Activated CD4-positive, alpha-beta T cell treated with anti-CD3 and anti-CD28 coated beads, Interleukin-2, amount 10 ng/mL, durations not matched to agents 24 days and 14 days (primary cell): ENCODE measurements around the gene ABHD16B. TPM values are rescaled to one million over a fixed set of nuclear protein-coding genes. Genes with fewer than 3 reads are reported as not detected.

Source experiments
- DNase-seq: peaks from one replicate; pipeline ENCODE4 v3.0.0; 2022
- H3K27ac Mint-ChIP-seq: one replicate; pipeline ENCODE4 v1.8.0; 2022; ENCODE audit warnings: mild to moderate bottlenecking, mixed read lengths
- H3K27me3 Mint-ChIP-seq: one replicate; pipeline ENCODE4 v1.8.0; 2022; ENCODE audit warnings: mixed read lengths
- H3K36me3 Mint-ChIP-seq: one replicate; pipeline ENCODE4 v1.8.0; 2022; ENCODE audit warnings: low read depth, mild to moderate bottlenecking, mixed read lengths
- H3K4me1 Mint-ChIP-seq: one replicate; pipeline ENCODE4 v1.8.0; 2021; ENCODE audit warnings: mixed read lengths
- H3K4me3 Mint-ChIP-seq: one replicate; pipeline ENCODE4 v1.8.0; 2022; ENCODE audit warnings: mild to moderate bottlenecking, moderate library complexity, mixed read lengths
- H3K9me3 Mint-ChIP-seq: one replicate; pipeline ENCODE4 v1.8.0; 2021; ENCODE audit warnings: mixed read lengths
- intact Hi-C: fragments of 100-400 bp; cut with micrococcal nuclease; formaldehyde crosslinking; loops from one replicate; pipeline ENCODE4 v1.15.1; 2023
- total RNA-seq: library from RNA; stranded (reverse); gene quantifications from 2 replicates; pipeline ENCODE4 v1.2.3, GENCODE V29; 2022

Gene ABHD16B
- total RNA-seq, 1 donor from 2014 or later, result 0.19 TPM

DNA sequence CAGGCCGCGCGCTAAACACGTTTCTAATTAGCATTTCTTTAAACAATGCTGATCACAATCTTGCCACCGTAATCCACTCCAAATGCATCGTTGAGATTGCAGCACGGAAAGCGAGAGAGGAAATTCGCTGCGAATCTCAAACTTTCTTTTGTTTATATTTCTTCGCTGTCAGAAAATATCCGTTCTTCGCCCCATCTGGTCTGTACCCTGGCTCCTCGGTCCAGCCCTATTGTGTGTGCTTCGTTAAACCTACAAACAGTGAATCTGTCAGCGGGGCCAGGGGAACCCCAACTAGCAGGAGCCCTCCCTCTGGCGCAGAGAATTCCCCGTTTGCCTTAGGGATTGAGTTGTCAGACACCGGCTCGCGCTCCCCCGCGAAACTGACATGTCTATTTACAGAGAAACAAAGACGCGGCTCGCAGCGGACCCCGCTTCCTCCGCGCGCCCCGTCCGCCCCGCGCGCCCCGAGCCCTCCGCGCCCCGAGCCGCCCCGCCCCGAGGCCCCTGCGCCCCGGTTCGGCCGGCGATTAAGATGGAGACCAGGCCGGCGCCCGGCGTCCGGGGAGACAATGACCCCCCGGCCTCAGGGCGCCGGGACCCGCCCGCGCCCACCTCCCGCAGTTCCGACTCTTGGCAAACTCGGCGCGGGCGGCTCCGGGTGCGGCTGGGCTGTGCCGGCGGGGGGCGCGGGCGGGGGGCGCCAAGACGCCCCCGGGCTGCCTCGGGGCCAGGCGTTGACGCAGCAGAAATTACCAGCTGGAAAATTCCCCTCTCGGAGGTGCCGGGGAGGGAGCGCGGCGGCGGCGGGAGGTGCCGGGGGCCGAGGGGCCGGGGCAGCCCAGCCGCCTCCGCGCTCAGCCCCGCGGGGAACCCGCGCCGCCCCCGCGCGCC lies 31.1 kb upstream of the ABHD16B start:
- intact Hi-C loops, result no loop called here
- Mint-ChIP-seq H3K36me3 (no peaks in the 10 kb centered on the region), H3K4me1 (peaks cover 18% of the 10 kb centered on the region), H3K4me3 (peak overlapping the region; percentile 76), H3K27ac (peak overlapping the region; percentile 79), H3K9me3 (no peaks in the 10 kb centered on the region), H3K27me3 (peaks cover 52% of the 10 kb centered on the region)
- peak; percentile 66 for DNase-seq

DNA sequence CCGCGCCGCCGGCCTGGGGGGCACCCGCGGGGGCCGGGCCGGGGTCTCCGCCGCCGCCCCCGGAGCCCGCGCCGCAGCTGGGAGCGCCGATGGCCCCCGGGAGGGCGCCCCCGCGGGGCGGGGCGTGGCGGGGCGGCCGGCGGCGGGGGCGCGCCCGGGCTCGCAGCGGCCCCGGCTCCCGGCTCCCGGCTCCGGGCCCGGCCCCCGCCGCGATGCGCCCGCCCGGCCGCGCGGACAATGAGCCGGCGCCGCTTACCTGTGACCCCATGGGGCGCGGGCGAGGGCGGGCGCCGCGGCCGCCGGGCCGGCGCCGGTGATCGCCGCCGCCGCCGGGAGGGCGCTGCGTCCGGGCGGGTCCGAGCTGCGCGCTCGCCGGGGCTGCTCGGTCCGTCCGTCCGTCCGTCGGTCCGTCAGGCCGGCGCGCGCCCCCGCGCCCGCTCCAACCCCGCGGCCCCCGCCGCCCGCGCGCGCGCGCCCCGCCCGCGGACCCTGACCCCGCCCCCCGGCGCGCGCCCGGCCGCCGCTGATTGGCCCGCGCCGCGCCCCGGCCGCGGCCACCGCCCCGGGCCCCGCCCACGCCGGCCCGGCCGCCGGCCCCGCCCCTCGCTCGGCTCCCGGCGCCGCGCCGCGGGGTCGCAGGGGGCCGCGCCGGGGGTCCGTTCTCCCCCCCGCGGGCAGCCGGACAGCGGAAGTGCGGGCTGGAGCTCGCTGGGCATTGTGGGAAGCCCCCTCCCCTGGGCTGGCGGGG lies 30.3 kb upstream of the ABHD16B start, which contains the start of gene ZBTB46:
ZBTB46 (minus strand) TSS at position 424 of the 748 bp plus-strand sequence. CDS start 40,507 bp downstream, outside the sequence.
- H3K27ac Mint-ChIP-seq, result no peak within 1 kb of the TSS
- peak; percentile 84 for DNase-seq
- peaks cover 15% of the 10 kb centered on the region for H3K4me1 Mint-ChIP-seq
- H3K27me3 Mint-ChIP-seq, result peaks cover 45% of the 10 kb centered on the region
- H3K9me3 Mint-ChIP-seq, result no peaks in the 10 kb centered on the region
- H3K36me3 Mint-ChIP-seq, result no peaks in the 10 kb centered on the region
- peak within 1 kb of the TSS; percentile 76 for H3K4me3 Mint-ChIP-seq
- intact Hi-C loops, result no loop called here

DNA sequence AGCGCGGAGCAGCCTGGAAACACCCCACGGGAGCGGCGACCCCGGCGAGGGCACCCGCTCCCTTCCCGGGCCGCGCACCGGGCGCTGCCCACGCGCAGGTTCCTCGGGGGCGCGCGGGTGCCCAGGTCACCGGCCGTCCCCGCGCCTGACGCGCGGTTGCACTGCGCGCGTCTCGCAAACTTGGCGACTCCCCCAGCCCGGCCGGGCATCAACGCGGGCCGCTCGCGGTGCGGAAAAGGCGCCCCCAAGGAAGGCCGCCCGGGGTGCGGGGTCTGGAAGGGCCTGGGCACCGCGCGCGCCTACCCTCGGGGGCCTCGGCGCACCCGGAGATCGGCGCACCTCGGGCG lies 29.7 kb upstream of the ABHD16B start:
- no peak overlapping the region for H3K4me3 Mint-ChIP-seq
- H3K36me3 Mint-ChIP-seq, result no peaks in the 10 kb centered on the region
- peak; percentile 67 for DNase-seq
- no peak overlapping the region for H3K27ac Mint-ChIP-seq
- no peaks in the 10 kb centered on the region for H3K9me3 Mint-ChIP-seq
- peaks cover 14% of the 10 kb centered on the region for H3K4me1 Mint-ChIP-seq
- H3K27me3 Mint-ChIP-seq, result peaks cover 43% of the 10 kb centered on the region
- intact Hi-C loops, result no loop called here

DNA sequence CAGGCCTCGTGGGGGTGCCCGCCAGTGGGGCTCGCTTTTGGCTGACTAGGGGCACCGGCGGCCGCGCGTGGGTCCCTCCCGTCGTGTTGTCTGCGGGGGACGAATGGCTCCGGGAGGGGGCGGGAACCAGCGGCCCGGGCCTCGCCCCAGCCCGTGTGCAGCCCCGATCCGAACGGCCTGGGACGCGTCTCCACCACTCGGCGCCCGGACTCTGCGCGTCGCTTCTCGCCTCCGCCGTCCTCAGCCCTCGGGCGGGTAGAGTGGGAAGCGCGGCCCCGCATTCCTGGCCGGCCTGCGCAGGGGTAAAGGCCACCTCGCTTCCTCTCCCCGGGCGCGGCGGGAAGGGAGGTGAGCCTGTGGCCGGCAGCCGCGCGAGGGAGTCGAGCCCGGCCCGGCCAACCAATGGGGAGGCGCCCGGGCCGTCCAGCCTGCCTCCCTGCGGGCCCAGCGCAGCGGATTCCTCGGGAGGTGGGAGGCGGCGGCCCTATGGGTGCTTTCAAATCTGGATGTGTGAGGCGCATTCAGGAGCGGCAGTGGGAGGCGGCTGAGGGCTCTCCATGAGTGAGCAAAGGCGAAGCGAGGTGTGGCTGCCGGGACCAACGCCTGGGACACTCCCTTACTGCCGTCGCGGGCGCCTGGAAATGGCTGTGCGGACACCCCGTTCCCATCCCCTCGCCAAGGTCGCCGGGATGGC lies 29.2 kb upstream of the ABHD16B start:
- no peak overlapping the region for H3K27ac Mint-ChIP-seq
- H3K9me3 Mint-ChIP-seq, result no peaks in the 10 kb centered on the region
- intact Hi-C loops, result no loop called here
- peaks cover 40% of the 10 kb centered on the region for H3K27me3 Mint-ChIP-seq
- H3K4me1 Mint-ChIP-seq, result peaks cover 14% of the 10 kb centered on the region
- no peaks in the 10 kb centered on the region for H3K36me3 Mint-ChIP-seq
- no peak for DNase-seq
- peak overlapping the region; percentile 35 for H3K4me3 Mint-ChIP-seq

DNA sequence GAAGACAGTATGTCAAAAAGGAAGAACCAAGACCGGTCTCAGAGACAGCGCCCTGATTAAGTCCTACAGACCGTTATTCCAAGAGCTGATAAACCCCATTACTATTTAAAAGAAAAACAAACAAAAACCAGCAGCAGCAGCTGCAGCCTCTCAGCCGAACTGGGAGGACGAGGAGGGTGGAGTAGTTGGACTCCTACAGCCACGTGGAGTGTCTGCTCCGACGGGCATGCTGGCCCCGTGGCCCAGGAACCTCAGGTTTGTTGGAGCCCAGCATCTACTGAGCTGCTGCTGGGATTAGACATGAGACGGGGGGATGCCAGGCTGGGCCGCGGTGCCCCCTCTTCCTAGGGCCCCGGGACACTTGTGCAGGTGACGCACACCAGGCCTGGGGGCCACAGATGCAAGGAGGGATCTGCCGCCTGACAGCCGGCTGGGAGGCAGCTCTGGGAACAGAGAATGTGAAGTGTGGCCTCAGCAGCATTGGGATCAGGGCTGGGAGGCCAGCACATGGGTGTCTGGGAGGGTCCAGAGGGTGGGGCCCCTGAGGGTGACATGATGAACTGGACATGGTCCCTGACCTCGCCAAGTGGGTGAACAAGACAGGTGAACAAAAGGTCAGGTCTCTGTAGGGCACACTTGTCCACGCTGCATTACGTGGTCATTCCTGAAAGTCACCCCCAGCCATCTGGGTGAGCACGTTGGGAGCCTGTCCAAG lies 27.4 kb upstream of the ABHD16B start:
- Mint-ChIP-seq H3K36me3 (no peaks in the 10 kb centered on the region), H3K27ac (no peak overlapping the region), H3K4me3 (no peak overlapping the region), H3K27me3 (peaks cover 33% of the 10 kb centered on the region), H3K9me3 (no peaks in the 10 kb centered on the region), H3K4me1 (peaks cover 16% of the 10 kb centered on the region)
- intact Hi-C loops, result no loop called here
- no peak for DNase-seq

DNA sequence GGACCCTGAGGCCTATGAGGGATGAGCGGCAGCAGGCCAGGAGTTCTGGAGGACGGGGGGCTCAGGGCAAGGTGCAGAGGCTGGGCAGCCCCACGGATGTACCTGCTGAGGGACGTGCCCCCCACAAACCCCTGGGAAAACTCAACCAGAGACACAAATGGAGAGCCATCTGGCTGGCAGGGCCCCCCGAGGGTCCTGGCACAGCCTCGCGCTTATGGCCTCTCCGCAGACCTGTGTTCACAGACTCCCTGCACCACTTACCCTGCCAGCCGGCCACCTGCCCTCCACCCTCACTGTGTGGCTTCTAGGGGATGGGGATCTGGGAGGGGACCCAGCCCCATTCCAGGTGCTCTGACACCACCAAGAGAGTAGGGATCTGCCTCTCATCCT lies 26.8 kb upstream of the ABHD16B start:
- Mint-ChIP-seq H3K9me3 (no peaks in the 10 kb centered on the region), H3K36me3 (no peaks in the 10 kb centered on the region), H3K27me3 (peaks cover 27% of the 10 kb centered on the region), H3K4me1 (peaks cover 10% of the 10 kb centered on the region), H3K27ac (no peak overlapping the region), H3K4me3 (no peak overlapping the region)
- DNase-seq, result no peak
- intact Hi-C loops, result no loop called here

DNA sequence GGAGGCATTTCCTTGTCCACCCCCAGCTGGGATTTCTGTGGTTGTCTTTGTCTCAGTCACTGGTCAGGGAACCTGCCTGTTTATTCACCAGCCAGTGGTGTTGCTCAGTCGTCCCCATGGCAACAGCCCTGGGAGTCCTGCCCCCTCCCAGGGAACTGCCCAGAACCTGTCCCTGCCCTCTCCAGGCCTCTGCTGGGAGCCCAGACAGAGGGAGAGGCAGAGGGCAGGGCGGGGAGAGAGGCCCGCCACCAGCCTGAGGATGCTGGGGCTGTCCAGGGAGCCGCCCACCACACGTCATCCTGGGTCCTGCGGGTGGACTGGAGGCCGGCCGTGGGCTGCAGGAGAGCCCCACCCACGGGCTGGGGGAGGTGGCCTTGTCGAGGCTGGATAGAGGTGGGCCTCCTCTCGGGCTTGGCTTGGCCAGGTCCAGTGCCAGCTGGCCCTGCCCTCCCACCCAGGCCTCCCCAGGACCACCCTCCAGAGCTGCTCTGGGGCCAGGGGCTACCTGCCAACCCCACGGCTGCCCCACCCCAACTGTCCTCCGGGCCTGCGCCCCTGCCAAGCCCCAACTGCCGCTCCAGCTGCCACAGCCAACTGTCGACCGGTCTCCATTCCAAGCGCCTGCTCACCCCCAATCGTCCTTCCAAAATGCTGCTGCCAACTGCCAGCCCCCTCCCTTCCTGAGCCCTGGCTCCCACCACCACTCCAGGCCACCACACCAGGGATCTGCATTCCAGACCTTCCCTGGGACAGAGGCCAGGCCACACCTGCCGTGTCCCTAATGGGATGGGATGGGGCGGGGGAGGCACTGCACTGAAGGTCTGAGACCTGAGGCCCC lies 26.1 kb upstream of the ABHD16B start:
- Mint-ChIP-seq H3K36me3 (no peaks in the 10 kb centered on the region), H3K27ac (no peak overlapping the region), H3K4me1 (peaks cover 4% of the 10 kb centered on the region), H3K27me3 (peaks cover 22% of the 10 kb centered on the region), H3K9me3 (no peaks in the 10 kb centered on the region), H3K4me3 (no peak overlapping the region)
- intact Hi-C loops, result no loop called here
- DNase-seq, result no peak

DNA sequence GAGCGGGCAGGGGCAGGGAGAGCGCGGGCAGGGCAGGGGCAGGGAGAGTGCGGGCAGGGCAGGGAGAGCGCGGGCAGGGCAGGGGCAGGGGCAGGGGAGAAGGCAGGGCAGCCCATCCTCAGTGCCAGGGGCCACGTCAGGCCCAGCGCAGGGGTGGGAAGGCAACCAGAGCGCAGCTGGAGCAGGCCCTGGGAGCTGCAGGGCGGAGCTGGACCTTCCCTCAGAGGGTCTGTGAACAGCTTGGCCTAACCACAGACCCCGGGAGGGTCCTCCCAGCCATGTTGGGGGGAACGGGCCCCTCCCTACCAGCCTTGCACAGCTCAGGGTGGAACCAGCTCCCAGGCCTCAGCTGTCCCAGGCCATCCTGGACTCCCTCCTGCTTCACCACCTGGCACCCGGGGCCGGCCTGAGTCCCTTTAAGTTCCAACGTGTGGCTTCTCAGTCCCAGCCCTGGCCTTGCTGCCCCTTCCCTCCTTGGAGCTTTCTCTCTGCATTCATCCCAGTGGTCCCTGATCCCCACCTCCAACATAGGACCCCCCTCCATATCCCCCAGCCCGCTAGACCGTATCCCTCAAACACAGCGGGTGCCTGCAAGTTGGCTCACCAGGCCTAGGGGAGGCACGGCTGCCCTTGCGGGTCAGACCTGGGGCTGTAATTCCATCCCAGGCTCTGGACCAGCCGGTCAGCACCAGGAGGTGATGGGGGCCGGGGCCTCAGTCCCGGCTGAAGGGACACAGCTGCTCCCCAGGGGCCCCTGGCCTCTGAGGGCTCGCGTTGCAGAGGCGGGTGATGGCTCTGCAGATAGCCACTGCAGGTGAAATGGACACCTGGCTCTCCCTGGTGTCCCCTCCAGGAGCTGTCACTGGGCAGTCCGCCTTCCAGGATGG lies 24.6 kb upstream of the ABHD16B start:
- H3K4me1 Mint-ChIP-seq, result peaks cover 4% of the 10 kb centered on the region
- intact Hi-C loops, result no loop called here
- no peaks in the 10 kb centered on the region for H3K9me3 Mint-ChIP-seq
- no peak overlapping the region for H3K4me3 Mint-ChIP-seq
- no peak for DNase-seq
- H3K27ac Mint-ChIP-seq, result no peak overlapping the region
- no peaks in the 10 kb centered on the region for H3K36me3 Mint-ChIP-seq
- H3K27me3 Mint-ChIP-seq, result peaks cover 25% of the 10 kb centered on the region

DNA sequence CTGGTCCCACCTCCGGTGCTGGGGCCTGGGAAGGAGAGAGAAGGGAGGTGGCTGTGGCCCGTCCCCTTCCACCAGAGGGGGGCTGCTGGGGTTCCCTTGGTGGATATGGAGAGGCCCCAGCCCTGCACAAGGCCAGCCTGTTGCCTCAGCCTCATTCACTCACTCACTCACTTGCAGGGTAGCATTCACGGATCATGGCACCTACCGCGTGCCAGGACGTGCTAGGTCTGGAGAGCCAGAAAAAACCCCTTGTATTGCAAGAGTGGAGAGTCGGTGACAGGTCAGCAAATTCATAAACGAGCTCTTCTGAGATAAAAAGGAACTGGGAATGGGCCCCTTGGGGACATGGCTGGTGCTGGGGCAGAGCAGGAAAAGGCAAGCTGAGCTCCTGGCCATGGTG lies 23.8 kb upstream of the ABHD16B start:
- intact Hi-C loops, result no loop called here
- no peaks in the 10 kb centered on the region for H3K9me3 Mint-ChIP-seq
- DNase-seq, result no peak
- H3K36me3 Mint-ChIP-seq, result no peaks in the 10 kb centered on the region
- peaks cover 7% of the 10 kb centered on the region for H3K4me1 Mint-ChIP-seq
- peaks cover 27% of the 10 kb centered on the region for H3K27me3 Mint-ChIP-seq
- no peak overlapping the region for H3K4me3 Mint-ChIP-seq
- H3K27ac Mint-ChIP-seq, result no peak overlapping the region

DNA sequence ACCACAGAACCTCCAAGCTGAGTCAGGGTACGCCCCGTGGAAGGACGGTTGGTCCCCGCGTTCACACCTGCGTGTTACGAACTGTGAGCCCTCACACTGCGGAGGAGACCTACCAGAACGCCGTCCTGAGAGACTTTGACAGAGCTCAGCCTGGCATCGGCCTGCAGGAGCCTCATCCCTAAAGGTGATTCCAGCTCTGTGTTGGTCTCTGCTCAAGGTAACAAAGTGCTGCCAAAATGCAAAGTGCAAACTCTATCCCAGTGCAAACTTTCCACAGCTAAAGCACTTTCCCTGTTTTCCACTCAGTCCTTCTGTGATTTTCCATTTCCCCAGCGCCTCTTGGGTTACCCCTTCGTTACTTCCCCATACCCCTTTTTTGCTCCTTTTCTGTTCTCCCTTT lies 21.7 kb upstream of the ABHD16B start:
- Mint-ChIP-seq H3K4me1 (peaks cover 12% of the 10 kb centered on the region), H3K9me3 (no peaks in the 10 kb centered on the region), H3K27ac (no peak overlapping the region), H3K27me3 (peaks cover 27% of the 10 kb centered on the region), H3K4me3 (no peak overlapping the region), H3K36me3 (no peaks in the 10 kb centered on the region)
- DNase-seq, result no peak
- intact Hi-C loops, result no loop called here

DNA sequence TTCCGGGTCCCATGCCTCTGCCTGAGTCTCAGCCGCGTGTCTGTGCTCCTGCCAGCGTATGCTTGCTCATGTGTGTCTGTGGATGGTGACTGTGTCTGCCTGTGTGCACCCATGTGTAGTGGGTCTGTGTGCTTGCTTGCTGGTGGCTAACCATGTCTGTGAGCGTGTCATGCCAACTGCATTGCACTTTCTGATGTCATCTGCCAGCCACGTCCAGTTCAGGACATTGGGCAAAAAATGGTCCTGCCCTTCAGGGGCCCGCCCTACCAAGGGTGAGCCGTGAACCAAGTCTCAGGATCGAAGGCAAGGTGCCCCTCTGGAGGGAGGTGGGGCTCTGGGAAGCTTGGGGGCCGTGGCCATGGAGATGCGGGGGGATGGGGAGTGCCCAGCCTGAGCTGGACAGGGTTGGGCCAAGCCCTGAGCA lies 20.9 kb upstream of the ABHD16B start:
- H3K9me3 Mint-ChIP-seq, result no peaks in the 10 kb centered on the region
- H3K4me1 Mint-ChIP-seq, result peaks cover 12% of the 10 kb centered on the region
- no peaks in the 10 kb centered on the region for H3K36me3 Mint-ChIP-seq
- intact Hi-C loops, result no loop called here
- H3K4me3 Mint-ChIP-seq, result no peak overlapping the region
- no peak for DNase-seq
- H3K27me3 Mint-ChIP-seq, result peaks cover 30% of the 10 kb centered on the region
- peak overlapping the region; percentile 53 for H3K27ac Mint-ChIP-seq

DNA sequence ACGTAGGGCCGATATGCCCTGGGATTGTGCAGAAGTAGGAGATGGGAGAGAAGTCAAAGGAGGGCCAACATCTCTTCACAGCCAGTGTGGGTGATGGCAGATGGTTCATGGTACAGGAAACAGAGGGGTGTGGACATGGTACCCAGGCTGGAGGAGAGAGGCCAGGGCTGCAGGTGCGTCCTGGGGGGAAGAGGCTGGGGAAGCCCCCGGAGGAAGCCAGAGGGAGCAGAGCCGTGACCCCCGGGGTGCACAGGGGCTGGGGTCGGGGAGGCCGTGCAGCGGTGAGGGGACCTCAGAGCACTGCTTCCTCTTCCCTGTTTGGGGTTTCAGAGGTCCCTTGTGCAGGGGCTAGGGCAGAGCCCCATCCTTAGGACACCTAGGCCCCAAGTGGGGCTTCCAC lies 19.0 kb upstream of the ABHD16B start:
- no peak for DNase-seq
- no peak overlapping the region for H3K4me3 Mint-ChIP-seq
- no peak overlapping the region for H3K27ac Mint-ChIP-seq
- H3K9me3 Mint-ChIP-seq, result no peaks in the 10 kb centered on the region
- H3K36me3 Mint-ChIP-seq, result no peaks in the 10 kb centered on the region
- H3K27me3 Mint-ChIP-seq, result peaks cover 36% of the 10 kb centered on the region
- intact Hi-C loops, result no loop called here
- peaks cover 14% of the 10 kb centered on the region for H3K4me1 Mint-ChIP-seq
